ENCODE results near the gene ANGPTL2.

The ANGPTL2 gene

DNA sequence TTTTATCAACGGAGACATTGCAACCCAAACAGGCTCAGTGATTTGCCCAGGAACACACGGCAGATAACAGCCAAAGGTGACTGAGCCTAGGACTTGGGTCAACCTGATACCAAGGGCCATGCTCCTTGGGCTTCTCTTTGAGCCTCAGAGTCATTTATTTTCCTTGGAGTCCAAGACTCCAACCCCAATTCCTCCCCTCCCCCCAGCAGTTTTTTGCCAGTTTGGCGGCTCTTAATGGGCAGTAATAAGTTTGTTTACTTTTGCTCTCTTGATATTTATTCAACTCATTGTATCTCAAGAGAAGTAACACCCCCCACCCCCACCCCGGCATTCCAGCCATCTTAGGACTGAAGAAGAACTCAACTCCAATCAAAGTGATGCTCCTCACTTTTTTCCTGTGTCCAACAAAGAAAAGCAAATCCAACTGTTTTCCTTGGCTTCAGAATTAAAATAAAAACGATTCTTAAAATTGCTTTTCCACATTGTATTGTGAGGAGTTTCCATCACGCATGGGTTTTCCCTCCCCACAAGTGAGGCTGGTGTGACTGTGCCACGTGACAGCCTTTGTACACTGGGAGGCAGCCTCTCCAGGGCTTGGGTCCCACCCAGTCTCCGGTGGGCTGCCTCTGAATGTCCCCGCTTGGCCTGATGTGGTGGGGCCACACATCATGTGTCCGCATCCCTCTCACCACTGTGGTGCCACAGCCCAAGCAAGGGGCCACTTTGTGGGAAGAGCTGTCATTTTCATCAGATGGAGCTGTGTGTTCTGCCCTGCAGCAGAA is 9.1 kb downstream of the ANGPTL2 start:
- DNase-seq (ENCODE audit: low spot score), result no peak
- in situ Hi-C loops (cut with MboI; ENCODE audit: low sequenced_read_pairs, unreplicated experiment), result no loop called here
- TF ChIP-seq, protein P1, sequence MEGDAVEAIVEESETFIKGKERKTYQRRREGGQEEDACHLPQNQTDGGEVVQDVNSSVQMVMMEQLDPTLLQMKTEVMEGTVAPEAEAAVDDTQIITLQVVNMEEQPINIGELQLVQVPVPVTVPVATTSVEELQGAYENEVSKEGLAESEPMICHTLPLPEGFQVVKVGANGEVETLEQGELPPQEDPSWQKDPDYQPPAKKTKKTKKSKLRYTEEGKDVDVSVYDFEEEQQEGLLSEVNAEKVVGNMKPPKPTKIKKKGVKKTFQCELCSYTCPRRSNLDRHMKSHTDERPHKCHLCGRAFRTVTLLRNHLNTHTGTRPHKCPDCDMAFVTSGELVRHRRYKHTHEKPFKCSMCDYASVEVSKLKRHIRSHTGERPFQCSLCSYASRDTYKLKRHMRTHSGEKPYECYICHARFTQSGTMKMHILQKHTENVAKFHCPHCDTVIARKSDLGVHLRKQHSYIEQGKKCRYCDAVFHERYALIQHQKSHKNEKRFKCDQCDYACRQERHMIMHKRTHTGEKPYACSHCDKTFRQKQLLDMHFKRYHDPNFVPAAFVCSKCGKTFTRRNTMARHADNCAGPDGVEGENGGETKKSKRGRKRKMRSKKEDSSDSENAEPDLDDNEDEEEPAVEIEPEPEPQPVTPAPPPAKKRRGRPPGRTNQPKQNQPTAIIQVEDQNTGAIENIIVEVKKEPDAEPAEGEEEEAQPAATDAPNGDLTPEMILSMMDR (IDR thresholded peaks at IDR 0.05; ENCODE audit: borderline replicate concordance, control extremely low read depth, extremely low read depth, insufficient read depth, missing control alignments), result no peak

- in situ Hi-C loops (cut with MboI; ENCODE audit: low sequenced_read_pairs, unreplicated experiment), result no loop called here
- DNase-seq (ENCODE audit: low spot score), result no peak
- TF ChIP-seq, protein P1 (IDR thresholded peaks at IDR 0.05; ENCODE audit: borderline replicate concordance, control extremely low read depth, extremely low read depth, insufficient read depth, missing control alignments), result no peak
Observed at GRCh38 chr9:127112735-127113161, 9.7 kb downstream of the ANGPTL2 start.

DNA sequence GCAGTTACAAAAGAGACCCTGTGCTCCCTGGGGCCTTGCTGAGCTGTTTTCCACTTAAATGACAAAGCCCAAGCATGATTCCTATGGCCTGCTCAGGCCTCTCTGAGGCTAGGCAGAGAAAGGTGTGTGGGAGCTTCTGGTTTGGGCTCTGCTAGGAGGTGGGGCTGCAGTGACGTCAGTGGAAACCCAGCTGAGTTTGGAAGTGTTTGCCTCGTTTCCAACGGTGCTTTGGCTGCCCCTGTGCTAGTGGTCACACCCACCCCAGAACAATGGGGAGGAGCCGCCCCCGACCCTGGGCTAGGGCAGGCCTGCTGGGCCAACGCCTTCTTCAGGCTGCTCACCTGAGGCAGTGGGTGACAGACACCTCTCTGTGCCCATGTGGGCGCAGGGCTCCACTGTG is 10.4 kb downstream of the ANGPTL2 start:
- no peak for DNase-seq (ENCODE audit: low spot score)
- TF ChIP-seq, protein P1 (IDR thresholded peaks at IDR 0.05; ENCODE audit: borderline replicate concordance, control extremely low read depth, extremely low read depth, insufficient read depth, missing control alignments), result no peak
- in situ Hi-C loops (cut with MboI; ENCODE audit: low sequenced_read_pairs, unreplicated experiment), result no loop called here

DNA sequence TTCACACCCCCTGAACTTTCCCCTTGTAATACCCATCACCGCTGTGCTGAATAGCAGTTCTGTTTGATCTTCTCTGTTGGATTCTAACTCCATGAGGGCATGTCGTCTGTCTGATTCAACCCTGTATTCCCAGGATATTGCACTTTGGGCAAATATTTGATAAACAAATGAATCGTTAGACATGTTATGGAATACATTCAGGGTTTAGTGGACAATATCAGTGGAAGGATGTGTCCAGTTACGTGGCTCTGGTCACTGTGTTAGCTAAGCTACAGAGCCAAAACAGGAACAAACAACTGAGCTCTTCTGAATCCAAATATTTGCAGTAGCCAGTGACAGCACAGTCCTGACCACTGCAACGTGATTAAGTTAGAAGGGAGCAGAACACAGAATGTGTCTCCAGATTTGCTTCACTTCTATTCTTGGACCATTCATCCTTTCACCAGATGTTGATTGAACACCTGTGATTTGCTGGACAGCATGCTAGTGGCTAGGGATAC is 13.2 kb downstream of the ANGPTL2 start:
- no peak for DNase-seq (ENCODE audit: low spot score)
- TF ChIP-seq, protein P1 (IDR thresholded peaks at IDR 0.05; ENCODE audit: borderline replicate concordance, control extremely low read depth, extremely low read depth, insufficient read depth, missing control alignments), result no peak
- in situ Hi-C loops (cut with MboI; ENCODE audit: low sequenced_read_pairs, unreplicated experiment), result no loop called here

DNA sequence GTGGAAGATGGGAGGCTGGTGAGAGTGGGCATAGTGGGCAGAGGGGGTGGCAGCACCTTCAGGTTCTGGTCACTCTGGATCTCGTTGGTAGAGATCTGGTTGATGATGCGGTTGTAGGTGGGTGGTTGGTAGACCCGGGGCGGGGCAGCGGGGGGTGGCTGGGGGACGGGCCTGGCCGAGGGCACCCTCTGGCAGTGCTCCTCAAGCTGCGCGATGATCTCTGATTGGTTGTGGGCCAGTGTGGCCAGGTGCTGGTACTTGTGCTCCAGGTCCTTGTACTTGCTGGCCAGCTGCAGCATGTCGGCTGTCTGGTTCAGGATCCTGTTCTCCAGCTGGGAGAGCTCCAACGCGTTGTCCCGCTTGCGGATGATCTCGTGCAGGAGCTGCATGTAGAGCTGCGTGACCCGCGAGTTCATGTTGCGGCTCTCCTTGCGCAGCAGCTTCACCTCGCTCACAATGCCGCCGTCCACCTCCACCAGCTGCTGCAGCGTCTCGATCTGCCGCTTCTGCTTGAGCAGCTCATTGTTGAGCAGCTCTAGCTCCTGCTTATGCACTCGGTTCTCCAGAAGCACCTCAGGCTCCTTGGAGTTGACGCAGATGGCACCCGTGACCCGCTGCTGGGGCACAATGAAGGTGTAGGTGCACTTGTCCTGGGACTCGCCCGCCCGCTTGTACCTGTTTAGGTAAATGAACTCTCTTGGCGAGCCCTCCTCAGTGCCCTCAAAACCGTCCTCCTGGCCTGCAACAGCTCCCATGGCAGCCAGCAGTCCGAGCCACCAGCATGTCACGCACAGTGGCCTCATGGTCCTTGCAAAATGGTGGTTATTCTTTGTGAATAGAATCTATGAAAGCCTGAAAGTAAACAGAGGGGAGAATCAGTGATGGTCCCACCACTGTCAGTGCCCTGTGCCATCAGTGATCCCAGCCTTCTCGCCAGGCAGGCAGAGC is 14.2 kb downstream of the ANGPTL2 start:
- in situ Hi-C loops (cut with MboI; ENCODE audit: low sequenced_read_pairs, unreplicated experiment), result no loop called here
- no peak for DNase-seq (ENCODE audit: low spot score)
- TF ChIP-seq, protein P1 (IDR thresholded peaks at IDR 0.05; ENCODE audit: borderline replicate concordance, control extremely low read depth, extremely low read depth, insufficient read depth, missing control alignments), result no peak

DNA sequence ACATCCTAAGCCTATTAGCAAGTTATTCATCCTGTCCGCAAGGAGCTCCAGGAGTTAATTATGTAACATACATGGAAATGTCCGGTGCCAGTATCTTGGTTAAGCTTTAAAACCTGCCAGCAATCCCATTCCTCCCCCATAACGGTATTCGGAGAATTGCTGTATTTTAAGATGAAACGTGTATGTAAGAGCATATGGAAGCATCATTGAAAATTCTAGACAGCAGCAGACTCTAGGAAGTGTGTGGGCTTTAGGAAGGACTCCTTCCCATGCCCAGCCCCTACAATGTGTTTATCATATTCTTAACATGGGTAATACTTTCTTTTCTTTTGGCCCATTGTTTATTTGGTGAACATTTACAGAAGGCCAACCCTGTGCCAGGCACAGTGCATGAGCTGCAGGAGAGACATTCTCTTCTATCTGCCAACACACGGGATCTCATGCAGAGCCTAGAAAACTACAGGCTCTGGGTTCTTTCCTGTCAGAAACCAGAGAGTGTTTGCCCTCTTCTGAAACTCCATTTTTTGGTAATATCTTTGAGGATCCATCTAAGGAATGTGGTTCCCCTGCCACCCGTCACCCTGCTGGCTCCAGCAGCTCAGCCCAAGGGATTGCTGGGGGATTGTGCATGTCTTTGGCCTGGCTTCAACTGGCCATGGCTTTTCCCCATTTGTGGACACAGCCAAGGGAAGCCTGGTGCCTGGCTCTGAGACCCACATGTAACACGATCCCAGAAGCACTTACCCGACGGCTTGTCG is 15.1 kb downstream of the ANGPTL2 start:
- TF ChIP-seq, protein P1 (IDR thresholded peaks at IDR 0.05; ENCODE audit: borderline replicate concordance, control extremely low read depth, extremely low read depth, insufficient read depth, missing control alignments), result no peak
- DNase-seq (ENCODE audit: low spot score), result no peak
- in situ Hi-C loops (cut with MboI; ENCODE audit: low sequenced_read_pairs, unreplicated experiment), result no loop called here

Measured in GM13976 (cell line).